AG08395 (cell line): ENCODE results near the gene LARP1B.
"Not testable (repeated sequence)": the region's sequence is repeated elsewhere in the genome, so short reads cannot be mapped to it uniquely, and the experiment has no call there.

Experiments used
- DNase-seq: peaks from one replicate; pipeline ENCODE4 v3.0.0; 2012; ENCODE audit warnings: mixed read lengths, low spot score

The LARP1B gene

DNA sequence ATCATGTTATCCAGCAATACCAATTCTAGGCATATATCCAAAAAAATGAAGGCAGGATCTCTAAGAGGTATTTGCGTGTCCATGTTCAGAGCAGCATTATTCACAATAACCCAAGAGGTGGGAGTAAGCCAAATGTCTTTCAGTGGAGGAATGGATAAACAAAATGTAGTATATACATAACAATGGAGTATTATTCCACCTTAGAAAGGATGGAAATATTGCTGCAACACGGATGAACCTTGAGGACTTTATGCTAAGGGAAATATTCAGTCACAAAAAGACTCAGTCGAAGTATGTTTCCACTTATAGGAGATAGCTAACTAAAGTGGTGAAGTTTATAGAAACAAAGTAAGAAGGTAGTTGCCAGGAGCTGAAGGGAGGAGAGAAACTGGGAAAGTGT lies 74.3 kb downstream of the LARP1B start:
- no peak for DNase-seq

DNA sequence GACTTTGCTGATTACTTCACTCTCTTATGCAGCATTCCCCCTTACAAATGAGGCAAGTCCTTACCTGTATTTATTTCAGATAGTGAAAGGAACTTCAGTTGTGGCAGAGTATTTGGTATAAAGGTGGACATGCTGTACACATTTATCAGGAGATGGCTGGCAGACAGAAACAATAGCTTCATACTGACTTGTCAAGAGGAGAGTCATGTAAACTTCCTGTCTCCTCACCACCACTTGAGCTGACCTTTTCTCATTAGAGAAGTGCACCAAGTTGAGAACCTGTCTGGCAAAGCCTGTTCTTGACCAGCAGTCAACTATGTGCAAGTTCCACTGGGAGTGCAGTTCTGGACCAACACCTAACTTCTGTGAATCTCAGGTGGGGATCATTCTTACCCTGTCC lies 80.8 kb downstream of the LARP1B start:
- DNase-seq, result no peak

DNA sequence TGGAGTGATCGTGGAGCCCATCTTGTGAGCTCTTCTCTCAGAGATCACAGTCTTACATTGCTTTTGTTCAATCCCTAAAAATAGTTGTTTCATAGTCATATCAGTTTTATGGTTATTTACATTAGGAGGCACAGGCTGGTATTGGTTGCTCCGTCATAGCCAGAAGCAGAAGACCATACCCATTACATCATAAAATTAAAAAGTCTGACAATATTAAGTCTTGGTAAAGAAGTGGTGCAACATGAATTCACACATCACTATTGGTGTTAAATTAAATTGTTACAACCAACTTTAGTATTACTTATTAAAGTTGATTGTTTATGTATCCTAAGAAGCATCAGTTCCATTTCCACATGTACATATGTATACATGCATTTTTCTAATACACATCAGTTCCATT lies 84.6 kb downstream of the LARP1B start:
- DNase-seq, result no peak

DNA sequence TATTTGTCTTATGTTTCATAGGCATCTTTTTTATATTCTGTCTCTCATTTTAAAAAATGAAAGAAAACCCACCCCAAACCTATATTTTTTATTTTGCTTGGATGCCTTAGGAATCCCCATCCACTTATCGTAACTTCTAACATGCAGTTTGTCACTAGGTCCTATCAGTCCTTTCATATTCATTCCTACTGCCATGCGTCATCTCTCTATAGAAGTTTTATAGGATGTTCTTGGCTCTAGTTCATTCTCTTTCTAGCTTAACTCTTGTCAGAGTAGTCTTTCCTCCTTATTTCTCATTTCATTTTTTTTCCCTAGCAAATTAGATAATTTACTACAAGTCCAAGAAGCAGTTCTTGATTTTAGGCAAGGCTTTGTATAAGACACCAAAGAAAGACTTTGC lies 92.7 kb downstream of the LARP1B start:
- no peak for DNase-seq

DNA sequence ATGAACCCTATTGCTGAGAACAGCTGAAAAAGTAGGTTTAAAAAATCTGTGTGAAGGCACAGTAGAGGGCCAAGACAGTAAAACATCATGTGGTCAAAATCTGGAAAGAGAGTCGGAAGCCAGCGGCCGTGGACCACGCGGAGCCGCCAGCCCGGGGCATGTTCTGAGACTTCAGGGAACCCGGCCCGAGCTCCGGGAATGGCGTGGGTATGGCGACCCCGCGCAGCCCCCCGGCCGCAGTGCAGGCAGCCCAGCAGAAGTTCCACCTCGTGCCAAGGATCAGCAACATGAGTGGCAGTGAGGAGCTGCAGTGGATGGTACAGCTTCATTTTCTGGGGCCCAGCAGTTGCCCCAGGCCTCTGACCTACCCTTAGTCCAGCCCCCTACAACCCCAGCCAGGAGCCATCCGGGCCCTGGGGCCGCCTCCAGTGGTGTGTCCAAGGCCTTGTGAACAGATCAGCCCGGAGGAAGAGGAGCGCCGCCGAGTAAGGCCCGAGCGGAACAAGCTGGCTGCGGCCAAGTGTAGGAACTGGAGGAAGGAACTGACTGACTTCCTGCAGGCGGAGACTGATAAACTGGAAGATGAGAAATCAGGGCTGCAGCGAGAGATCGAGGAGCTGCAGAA lies 94.2 kb downstream of the LARP1B start:
- no peak for DNase-seq

DNA sequence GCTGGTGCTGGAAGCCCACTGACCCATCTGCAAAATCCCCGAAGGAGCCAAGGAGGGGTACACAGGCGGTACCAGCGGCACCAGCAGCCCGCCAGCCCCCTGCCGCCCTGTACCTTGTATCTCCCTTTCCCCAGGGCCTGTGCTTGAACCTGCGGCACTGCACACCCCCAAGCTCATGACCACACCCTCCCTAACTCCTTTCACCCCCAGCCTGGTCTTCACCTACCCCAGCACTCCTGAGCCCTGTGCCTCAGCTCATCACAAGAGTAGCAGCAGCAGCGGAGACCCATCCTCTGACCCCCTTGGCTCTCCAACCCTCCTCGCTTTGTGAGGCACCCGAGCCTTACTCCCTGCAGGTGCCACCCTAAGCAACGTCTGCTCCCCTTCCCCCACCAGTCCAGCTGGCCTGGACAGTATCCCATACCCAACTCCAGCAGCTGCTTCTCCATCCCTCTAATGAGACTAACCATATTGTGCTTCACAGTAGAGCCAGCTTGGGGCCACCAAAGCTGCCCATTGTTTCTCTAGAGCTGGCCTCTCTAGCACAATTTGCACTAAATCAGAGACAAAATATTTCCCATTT lies 94.9 kb downstream of the LARP1B start:
- no peak for DNase-seq

DNA sequence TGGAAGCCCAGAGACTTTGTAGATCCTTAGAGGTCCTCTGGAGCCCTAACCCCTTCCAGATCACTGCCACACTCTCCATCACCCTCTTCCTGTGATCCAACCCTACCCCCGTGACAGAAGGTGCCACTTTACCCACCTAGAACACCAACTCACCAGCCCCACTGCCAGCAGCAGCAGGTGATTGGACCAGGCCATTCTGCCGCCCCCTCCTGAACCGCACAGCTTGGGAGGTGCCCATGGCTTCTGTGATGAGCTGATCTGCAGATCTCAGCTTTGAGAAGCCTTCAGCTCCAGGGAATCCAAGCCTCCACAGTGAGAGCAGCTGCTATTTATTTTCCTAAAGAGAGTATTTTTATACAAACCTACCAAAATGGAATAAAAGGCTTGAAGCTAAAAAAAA lies 95.4 kb downstream of the LARP1B start:
- not testable (repeated sequence) for DNase-seq

DNA sequence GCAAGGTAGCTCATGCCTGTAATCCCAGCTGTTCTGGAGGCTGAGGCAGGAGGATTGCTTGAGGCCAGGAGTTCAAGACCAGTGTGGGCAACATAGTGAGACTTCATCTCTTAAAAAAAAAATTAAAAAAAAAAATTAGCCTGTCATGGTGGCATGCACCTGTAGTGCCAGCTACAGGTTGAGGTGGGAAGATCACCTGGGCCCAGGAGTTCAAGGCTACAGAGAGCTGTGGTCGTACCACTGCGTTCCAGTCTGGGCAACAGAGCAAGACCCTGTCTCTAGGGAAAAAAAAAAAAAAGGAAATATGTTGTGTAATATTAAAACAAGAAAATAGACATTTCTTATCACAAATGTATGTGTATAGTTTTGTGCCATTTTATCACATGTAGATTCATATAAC lies 97.8 kb downstream of the LARP1B start:
- no peak for DNase-seq

DNA sequence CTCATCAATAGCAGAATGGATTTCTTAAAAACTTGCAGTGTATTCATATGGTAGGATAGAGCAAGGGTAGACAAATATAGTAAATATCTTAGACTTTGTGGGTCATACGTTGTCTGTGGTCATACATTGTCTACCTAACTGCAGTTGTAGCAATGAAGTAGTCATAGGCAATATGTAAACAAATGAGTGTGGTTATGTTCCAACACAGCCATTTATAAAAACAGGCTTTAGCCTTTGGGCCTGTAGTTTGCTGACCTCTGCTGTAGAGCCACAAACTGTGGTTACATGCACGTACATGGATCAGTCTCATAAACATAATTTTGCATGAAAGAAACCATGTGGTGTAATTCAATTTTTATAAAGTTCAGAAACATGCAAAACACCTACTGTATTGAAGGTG lies 98.9 kb downstream of the LARP1B start:
- no peak for DNase-seq

DNA sequence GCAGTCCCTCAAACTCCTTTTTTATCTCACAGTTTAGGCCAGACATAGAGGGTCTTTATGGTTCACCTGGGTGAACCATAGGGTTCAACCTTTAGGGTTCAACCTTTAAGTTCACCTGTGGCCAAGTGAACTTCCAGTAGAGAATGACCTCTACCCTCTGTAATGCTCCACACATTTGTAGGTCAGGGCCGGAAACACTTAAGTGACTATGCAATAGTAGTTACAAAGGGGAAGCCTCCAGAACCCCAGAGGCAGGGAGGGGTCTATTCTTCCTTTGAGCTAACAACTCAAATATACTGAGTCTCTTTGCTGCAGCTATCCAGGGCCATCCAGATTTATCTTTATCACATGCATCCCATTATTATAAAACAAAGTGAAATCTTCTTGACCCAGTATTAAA lies 100.0 kb downstream of the LARP1B start:
- no peak for DNase-seq

DNA sequence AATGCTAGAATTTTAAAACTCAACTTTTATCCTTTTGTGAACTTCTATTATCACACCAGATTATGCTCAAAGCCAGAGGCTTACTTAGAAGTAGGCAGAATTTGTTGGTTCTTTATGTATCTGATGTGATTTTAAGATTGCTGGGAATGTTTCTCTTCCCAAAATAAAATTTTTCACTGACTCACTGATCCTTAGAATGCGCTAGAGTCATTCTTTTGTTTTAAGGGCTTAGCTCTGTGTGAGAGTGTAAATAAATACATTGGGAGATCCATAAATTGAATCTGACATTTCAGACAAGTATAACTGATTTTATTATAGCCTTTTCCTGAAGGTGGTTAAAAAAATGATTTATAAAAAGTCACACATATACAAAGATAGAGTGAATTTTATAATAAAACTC lies 101.3 kb downstream of the LARP1B start:
- DNase-seq, result no peak

DNA sequence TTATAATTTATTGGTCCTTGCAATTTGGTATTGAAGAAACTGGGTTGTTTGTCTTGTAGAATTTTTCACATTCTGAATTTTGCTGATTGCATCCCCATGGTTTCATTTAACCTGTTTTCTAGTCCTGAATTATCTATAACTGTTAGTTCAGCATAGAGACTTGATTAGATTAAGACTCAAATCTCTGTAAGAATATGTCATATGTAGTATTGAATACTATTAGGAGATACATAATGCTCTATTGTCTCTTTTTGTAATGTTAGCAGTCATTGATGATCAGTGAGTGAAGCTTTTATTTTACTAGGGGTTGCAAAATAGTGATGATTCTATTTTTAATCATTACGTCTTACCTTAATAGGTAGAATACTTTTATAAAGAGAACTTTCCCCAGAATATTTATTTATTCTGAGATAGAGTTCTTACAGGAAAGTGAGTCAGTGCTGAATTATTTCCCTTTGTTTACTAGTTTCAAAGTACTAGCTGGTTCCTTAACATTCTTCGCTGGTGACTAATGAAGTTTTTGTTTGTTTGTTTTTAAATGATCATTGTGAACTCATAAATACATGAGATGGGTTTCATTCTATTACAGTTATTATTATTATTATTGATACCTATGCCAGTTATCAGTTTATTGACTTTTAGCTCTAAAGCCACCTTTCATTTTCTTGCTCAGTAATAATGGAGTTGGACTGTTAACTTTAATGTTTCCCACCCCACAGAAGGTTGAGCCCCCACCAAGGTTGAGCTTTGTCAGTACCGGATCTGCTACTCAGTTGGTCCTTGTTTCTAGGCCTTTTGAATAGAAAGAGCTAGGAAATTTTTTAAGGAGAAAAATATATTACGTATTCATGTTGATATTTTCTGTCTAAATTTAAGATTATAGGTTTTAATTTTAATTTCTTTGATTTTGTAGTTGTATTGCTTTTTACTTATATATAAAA lies 102.3 kb downstream of the LARP1B start:
- peak; percentile 32 for DNase-seq

DNA sequence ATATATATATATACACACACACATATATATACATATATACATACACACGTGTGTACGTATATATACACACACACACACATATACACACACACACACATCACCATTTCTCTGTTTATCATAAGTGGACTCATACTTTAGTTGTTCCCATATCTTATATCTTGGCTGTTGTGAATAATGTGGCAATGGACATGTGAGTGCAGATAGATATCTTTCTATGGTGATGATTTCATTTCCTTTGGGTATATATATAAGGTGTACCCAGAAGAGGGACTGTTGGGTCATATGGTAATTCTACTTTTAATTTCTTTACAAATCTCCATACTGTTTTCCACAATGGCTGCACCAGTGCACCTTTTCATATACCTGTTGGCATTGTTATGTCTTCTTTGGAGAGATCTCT lies 105.9 kb downstream of the LARP1B start:
- no peak for DNase-seq

DNA sequence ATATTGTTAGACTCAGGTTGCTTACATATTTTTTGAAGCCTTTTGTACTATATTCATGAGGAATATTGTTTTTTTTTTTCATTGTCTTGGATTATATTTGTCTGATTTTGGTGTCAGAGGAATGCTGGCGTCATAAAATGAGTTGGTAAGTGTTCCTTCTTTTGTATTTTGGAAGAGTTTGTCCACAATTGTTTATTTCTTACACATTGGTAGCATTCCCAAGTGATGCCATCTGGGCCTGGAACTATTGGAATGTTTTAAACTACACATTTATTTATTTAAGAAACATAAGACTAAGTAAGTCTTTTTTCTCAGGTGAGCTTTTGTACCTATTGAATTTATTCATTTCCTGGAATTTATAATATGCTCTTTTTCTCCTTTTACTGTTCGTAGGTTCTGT lies 107.6 kb downstream of the LARP1B start:
- DNase-seq, result no peak

DNA sequence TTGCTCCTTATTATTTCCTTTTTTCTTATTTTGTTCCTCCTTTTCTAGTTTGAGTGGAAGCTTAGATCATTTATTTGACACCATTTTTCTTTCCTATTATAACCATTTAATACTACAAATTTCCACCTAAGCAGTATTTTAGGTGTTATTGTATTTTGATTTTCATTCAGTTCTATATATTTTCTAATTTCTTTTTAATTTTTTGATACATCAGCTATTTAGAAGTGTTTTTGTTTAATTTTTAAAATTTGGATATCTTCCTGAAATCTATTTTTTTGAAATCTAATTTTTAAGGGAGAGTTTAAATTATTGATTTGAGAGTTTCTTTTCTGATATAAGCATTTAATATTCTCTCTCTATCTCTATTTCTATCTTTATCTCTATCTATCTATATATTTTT lies 108.1 kb downstream of the LARP1B start:
- no peak for DNase-seq

DNA sequence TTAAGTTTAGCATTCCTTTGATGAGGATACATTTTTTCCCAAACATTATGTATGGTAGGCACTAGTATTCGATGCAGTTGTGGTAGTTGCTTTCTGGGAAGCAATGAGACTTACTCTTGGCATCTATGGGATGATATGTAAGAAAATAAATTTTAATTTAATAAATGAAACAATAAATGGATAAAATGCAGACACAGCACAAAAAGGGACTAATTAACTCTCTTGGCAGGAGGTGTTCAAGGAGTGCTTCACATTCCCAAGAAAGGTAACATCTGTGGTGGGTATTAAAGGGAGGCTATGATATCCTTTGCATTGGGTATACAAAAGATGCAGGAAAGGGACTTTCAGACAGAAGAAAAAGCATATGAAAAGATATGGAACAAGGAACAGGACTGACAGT lies 115.5 kb downstream of the LARP1B start:
- DNase-seq, result no peak

DNA sequence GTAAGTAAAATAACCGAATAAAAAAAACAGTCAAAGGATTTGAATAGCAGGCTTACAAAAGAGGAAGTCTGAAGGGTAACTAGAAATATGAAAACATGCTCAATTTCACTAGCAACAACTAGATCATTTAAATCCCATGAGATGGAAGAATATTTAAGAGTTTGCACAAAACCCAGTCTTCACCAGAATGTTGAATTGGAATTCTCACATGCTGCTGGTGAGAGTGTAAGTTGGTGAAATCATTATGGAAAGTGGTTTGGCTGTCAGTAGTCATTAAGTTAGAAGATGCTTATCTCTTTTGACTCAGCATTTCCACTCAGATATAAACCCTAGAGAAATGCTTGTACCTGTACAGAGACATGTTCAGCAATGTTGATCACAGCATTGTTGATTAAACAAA lies 116.4 kb downstream of the LARP1B start:
- no peak for DNase-seq

DNA sequence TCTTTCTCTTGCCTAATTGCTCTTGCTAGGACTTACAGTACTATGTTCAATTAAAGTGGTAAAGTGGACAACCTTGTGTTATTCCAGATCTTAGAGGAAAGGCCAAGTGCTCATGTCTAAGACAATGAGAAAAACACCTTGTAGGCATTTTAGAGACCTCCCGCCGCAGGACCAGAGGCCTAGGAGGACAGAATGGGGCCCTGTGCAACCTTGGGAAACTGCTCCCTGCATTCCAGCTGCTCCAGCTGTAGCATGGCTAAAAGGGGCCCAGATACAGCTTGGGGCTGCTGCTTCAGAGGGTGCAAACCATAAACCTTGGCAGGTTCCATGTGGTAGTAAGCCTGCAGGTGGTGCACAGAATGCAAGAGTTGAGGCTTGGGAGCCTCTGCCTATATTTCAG lies 125.5 kb downstream of the LARP1B start:
- DNase-seq, result no peak

DNA sequence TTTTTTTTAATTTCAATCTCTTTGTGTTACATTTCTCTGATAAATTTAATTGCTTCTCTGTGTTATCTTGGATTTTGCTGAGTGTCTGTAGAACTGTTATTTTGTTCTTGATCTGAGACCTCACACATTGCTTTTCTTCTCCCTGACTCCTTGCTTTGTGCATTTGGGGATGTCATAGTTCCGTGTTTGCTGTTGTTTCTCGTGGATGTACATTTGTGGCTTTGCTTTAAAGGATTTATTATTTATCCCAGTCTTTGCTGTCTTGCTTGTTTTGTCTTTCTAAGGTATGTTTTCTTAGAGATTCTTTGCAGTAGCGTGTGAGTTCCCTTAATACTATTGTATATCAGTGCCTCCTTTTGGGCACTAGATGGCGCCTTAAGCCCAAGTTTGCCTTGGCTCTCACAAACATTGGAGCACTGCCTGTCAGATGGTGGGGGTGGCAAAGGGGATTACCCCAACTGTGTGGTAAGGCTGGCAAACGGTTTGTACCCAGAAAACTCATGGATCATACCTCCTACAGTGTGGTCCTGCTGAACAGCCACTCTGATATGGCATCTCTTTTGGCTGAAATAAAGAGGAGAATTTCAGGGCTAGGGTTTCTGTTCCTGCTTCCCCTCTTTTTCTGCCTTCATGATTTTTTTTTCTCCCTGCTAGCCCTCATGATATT lies 130.1 kb downstream of the LARP1B start:
- peak; percentile 73 for DNase-seq

DNA sequence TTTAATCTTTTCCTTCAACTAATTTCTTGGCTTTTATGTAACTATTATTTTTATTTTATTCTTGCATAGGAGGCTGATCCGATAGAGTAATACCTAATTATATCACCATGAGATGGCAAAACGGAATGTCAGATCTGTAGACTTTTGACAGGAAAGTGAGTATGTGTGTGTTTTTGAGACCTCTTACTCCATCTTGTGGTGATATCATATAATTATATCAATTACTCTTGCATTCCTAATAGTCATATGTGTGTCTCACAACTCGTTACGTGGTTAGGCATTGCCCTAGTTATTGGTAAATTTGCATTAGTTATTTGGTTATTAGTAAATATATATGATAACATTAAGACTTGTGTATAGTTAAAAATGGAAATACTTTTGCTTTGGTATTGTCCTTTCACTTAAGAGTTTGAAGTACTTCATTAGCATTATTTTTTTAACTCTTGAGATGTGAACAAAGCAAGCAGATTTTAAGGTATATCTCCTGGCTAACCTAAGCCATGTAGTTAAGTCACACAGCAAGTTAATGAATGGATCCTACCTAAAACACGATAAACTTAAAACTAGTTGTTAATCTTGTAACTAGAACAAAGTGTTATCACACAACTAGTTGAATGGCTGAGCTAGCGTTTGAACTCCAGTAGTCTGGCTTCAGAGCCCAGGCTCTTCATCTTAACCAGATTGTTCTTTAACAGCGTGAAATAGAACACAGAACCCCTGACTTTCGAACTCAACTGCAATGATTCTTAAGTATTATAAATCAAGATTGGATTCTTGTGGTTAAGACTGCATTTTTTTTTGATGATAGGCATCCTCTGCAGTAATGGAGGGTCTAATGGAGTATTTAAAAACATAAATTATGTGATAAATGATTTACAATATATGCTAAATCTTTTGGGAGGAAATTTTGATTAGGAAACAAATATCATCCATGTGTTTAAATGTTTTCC lies 159.4 kb downstream of the LARP1B start:
- peak; percentile 46 for DNase-seq

DNA sequence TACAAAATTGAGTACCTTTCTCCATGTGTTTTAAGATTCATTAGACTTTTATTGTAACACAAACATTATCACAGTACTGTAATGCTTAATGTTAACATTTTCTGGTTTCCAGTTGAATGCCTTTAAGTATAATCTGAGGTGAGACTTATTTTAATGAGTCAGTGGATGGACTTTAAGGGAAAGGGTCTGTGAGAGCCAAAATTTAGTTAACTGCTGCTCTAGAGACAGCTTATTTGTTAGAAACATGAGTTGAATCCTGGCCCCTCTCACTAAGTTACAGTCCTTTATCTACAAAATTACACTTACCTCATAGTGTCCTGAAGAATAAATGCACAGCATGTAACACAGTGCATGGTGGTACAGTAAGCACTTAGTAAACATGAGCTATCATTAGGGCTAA lies 160.5 kb downstream of the LARP1B start:
- no peak for DNase-seq

DNA sequence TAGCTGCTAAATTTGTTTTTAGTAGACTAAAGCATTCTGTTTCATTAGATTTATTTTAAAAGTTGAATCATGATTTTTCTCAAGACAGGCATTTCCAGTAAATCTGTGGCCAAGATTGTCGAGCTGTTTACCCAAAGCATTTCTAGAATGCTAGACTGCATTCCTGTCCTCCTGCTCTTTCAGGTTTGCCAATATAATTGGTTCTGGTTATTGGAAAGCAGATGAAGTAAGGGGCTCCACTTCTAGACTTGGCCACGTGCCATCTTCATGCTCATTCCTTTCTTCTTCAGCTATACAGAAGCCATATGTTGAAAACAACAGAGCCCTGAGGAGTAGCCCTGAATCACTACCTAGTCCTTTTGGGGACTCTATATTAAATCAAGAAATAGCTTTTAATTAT lies 164.0 kb downstream of the LARP1B start:
- peak; percentile 46 for DNase-seq
